ENCODE measurements around the gene PSG2.
"Not testable (repeated sequence)": the region's sequence is repeated elsewhere in the genome, so short reads cannot be mapped to it uniquely, and the experiment has no call there.

DNA sequence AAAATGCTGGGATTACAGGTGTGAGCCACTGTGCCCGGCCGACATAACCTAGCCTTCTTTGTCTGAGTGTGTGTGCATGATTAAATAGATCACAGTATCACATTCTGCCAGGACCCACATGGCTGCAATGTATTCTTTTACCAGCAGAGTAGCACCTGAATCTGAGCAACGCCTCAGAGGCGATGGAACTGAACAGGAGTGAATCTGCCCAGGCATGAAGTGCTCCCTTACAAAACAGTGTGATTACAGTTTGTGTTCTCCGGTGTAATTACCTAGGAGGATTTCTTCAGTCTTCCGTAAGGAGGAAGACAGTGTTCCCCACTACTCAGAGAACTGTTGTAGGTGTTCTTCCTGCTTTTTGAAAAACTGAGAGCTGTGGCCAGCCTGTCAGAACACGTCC lies 46.7 kb upstream of the PSG2 start:
- TF ChIP-seq CTCF, POLR2A (IDR thresholded peaks at IDR 0.05): not testable (repeated sequence)
